Measurements from ENCODE around the gene STX18. TPM values are rescaled to one million over a fixed set of nuclear protein-coding genes. Genes with fewer than 3 reads are reported as not detected.

STX18 gene
- total RNA-seq, 6 donors from 2014 or later = 23.7 to 48.1 (median 29.2) TPM

GRCh38 chr4:4492161-4492847 lies 49.5 kb downstream of the STX18 start:
- H3K36me3 ChIP-seq = no peaks in the 10 kb centered on the region
- peaks cover 5 to 8% (median 7%) of the 10 kb centered on the region in 4 donors for H3K4me1 ChIP-seq
- WGBS, 2 donors = 34 to 48% methylated on average over 6 of the region's 6 CpGs
- TF ChIP-seq POLR2A (IDR thresholded peaks at IDR 0.05) (no peak), POLR2AphosphoS5 (IDR thresholded peaks at IDR 0.05) (no peak), CTCF (IDR thresholded peaks at IDR 0.05) (no peak), EP300 (IDR thresholded peaks at IDR 0.05) (no peak)
- ATAC-seq (ENCODE audit: low FRiP score in 2 of 2) = no peak
- no peaks in the 10 kb centered on the region for H3K9me3 ChIP-seq
- no peak for DNase-seq
- H3K27ac ChIP-seq = peak overlapping the region in 1 of 4 donors; percentile 6
- no peaks in the 10 kb centered on the region for H3K27me3 ChIP-seq
- H3K4me3 ChIP-seq = peak overlapping the region in 2 of 4 donors; percentile 9 to 28

GRCh38 chr4:4491396-4491893 lies 50.4 kb downstream of the STX18 start:
- no peak overlapping the region for H3K4me3 ChIP-seq
- H3K4me1 ChIP-seq = peaks cover 5 to 8% (median 7%) of the 10 kb centered on the region in 4 donors
- no peak for DNase-seq
- no peak for TF ChIP-seq POLR2AphosphoS5 (IDR thresholded peaks at IDR 0.05)
- no peak for TF ChIP-seq CTCF (IDR thresholded peaks at IDR 0.05)
- no peak for TF ChIP-seq POLR2A (IDR thresholded peaks at IDR 0.05)
- TF ChIP-seq EP300 (IDR thresholded peaks at IDR 0.05) = no peak
- 78 to 84% methylated on average over 8 of the region's 8 CpGs for WGBS, 2 donors
- H3K27ac ChIP-seq = no peak overlapping the region
- ATAC-seq (ENCODE audit: low FRiP score in 2 of 2) = no peak
- no peaks in the 10 kb centered on the region for H3K27me3 ChIP-seq
- H3K36me3 ChIP-seq = no peaks in the 10 kb centered on the region
- no peaks in the 10 kb centered on the region for H3K9me3 ChIP-seq

- H3K4me1 ChIP-seq = peaks cover 5 to 8% (median 7%) of the 10 kb centered on the region in 4 donors
- DNase-seq = no peak
- no peaks in the 10 kb centered on the region for H3K36me3 ChIP-seq
- H3K27ac ChIP-seq = no peak overlapping the region
- H3K27me3 ChIP-seq = no peaks in the 10 kb centered on the region
- 67 to 68% methylated on average over 5 of the region's 5 CpGs for WGBS, 2 donors
- no peak for ATAC-seq (ENCODE audit: low FRiP score in 2 of 2)
- no peak for TF ChIP-seq CTCF (IDR thresholded peaks at IDR 0.05)
- no peak for TF ChIP-seq POLR2A (IDR thresholded peaks at IDR 0.05)
- TF ChIP-seq EP300 (IDR thresholded peaks at IDR 0.05) = no peak
- no peak for TF ChIP-seq POLR2AphosphoS5 (IDR thresholded peaks at IDR 0.05)
- no peaks in the 10 kb centered on the region for H3K9me3 ChIP-seq
- H3K4me3 ChIP-seq = no peak overlapping the region
Measured at GRCh38 chr4:4490816-4491215, 51.0 kb downstream of the STX18 start.

GRCh38 chr4:4490041-4490440 lies 51.8 kb downstream of the STX18 start:
- 83 to 85% methylated on average over 3 of the region's 3 CpGs for WGBS, 2 donors
- H3K36me3 ChIP-seq = no peaks in the 10 kb centered on the region
- no peaks in the 10 kb centered on the region for H3K9me3 ChIP-seq
- H3K27me3 ChIP-seq = no peaks in the 10 kb centered on the region
- TF ChIP-seq POLR2A (IDR thresholded peaks at IDR 0.05) = no peak
- TF ChIP-seq POLR2AphosphoS5 (IDR thresholded peaks at IDR 0.05) = no peak
- no peak for TF ChIP-seq EP300 (IDR thresholded peaks at IDR 0.05)
- no peak for TF ChIP-seq CTCF (IDR thresholded peaks at IDR 0.05)
- DNase-seq = no peak
- peaks cover 5 to 8% (median 7%) of the 10 kb centered on the region in 4 donors for H3K4me1 ChIP-seq
- H3K27ac ChIP-seq = no peak overlapping the region
- ATAC-seq (ENCODE audit: low FRiP score in 2 of 2) = no peak
- H3K4me3 ChIP-seq = no peak overlapping the region
